H1 (cell line): Measurements from ENCODE around the gene WDR13.

Experiments used
- ATF2 ChIP-seq: IDR thresholded peaks from 2 replicates; pipeline ENCODE4 v1.6.1; 2012; ENCODE audit warnings: low read length, inconsistent platforms
- CHD2 ChIP-seq: IDR thresholded peaks from 2 replicates; pipeline ENCODE4 v1.6.1; 2012; ENCODE audit warnings: low read length, improper control_type of control experiment
- CTCF ChIP-seq, 3 experiments: IDR thresholded peaks; 1 replicate in 2 of 3; 2 replicates in 1 of 3; pipeline versions ENCODE4 v1.5.1 to v1.6.1; 2011; ENCODE audit warnings: low read length in 3 of 3, mild to moderate bottlenecking in 3 of 3, inconsistent platforms in 2 of 3, low read depth in 1 of 3, moderate library complexity in 1 of 3; ENCODE audit not compliant: insufficient read depth in 1 of 3; ENCODE audit errors: control extremely low read depth in 1 of 3
- E2F6 ChIP-seq: IDR thresholded peaks from 2 replicates; pipeline ENCODE4 v1.6.1; 2012; ENCODE audit warnings: inconsistent platforms
- KDM5A ChIP-seq: fragments of 200-600 bp; IDR thresholded peaks from 2 replicates; pipeline ENCODE4 v1.7.1; 2012; ENCODE audit warnings: mild to moderate bottlenecking, low read length, inconsistent platforms, mixed read lengths
- MAX ChIP-seq: IDR thresholded peaks from 2 replicates; pipeline ENCODE4 v1.6.1; 2012; ENCODE audit warnings: inconsistent platforms
- PHF8 ChIP-seq: fragments of 200-600 bp; sonication (generic); conservative IDR thresholded peaks from 2 replicates; pipeline ENCODE4 v1.7.1; 2012; ENCODE audit warnings: low read depth, mild to moderate bottlenecking, inconsistent platforms, low read length, moderate library complexity
- POLR2A ChIP-seq, 2 experiments: IDR thresholded peaks; 1 replicate in 1 of 2; 2 replicates in 1 of 2; pipeline ENCODE4 v1.6.1; 2011; ENCODE audit warnings: low read depth in 2 of 2, low read length in 2 of 2, mild to moderate bottlenecking in 2 of 2; ENCODE audit errors: control extremely low read depth in 1 of 2
- POLR2AphosphoS5 ChIP-seq: IDR thresholded peaks from 2 replicates; pipeline ENCODE4 v1.6.1; 2011; ENCODE audit warnings: low read depth, low read length
- RFX5 ChIP-seq: IDR thresholded peaks from 2 replicates; pipeline ENCODE4 v1.6.1; 2011; ENCODE audit warnings: low read depth, low read length, improper control_type of control experiment, borderline replicate concordance
- SRF ChIP-seq: IDR thresholded peaks from 2 replicates; pipeline ENCODE4 v1.6.1; 2011; ENCODE audit warnings: mild to moderate bottlenecking, low read depth, low read length, moderate library complexity

GRCh38 chrX:48591255-48591791 is 6.0 kb upstream of the WDR13 start:
- TF ChIP-seq RFX5 (no peak), CTCF (IDR thresholded peaks at IDR 0.05; ENCODE audit: control extremely low read depth in 1 of 3, insufficient read depth in 1 of 3, low read depth in 1 of 3, low read length in 3 of 3) (no peak), MAX (no peak), POLR2A (IDR thresholded peaks at IDR 0.05; ENCODE audit: control extremely low read depth in 1 of 2, low read depth in 2 of 2, low read length in 2 of 2) (no peak), SRF (no peak), CHD2 (no peak), KDM5A (no peak), PHF8 (no peak), E2F6 (no peak), ATF2 (no peak), POLR2AphosphoS5 (no peak)
